ENCODE data around the gene SPATA13.
A peak's percentile ranks its signal among the peaks of the same experiment; 100 is the strongest.
"Not testable (repeated sequence)": the region's sequence is repeated elsewhere in the genome, so short reads cannot be mapped to it uniquely, and the experiment has no call there.

Gene SPATA13

DNA sequence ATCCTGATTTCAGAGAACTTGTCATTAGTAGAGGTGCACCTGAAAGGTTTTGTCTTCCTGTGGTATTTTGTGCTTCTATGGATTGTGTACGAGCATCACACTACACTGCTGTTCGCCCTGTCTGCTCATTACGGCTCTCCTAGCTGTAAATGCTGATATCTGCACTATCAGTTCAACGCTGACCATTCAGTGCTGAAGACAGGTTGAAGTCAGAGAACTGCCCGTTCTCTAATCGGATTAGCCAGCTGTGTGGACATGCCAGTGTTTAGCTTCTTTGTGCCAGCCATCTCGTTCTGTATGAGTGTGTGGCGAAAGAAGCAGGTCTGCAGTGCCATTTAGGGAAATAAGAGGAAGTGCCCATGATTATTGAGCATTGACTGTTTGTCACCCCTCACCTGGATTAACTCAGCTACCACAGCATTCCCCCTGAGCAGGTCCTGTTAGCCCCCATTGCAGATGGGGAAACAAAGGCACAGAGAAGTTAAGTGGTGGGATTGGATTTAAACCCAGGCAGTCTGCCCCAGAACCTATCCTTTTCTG lies 127.3 kb downstream of the SPATA13 start:
- DNase-seq: peak; percentile 32

DNA sequence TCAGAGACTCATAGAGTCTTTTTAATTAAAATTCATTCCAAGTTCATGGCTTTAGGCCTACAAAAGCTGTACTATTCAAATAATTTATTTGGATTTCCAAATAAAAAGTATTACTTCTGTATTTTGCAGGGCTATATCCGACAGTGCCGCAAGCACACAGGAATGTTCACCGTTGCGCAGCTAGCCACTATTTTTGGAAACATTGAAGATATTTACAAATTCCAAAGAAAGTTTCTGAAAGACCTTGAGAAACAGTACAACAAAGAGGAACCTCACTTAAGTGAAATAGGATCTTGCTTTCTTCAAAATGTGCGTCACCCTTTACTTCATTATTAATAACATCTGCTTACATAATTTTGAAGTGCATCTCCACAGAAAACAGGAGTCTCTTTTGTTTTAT lies 128.3 kb downstream of the SPATA13 start:
- DNase-seq: no peak

- peak; percentile 50 for DNase-seq
These were observed 129.9 kb downstream of the SPATA13 start for GRCh38 chr13:24290280-24290932.

DNA sequence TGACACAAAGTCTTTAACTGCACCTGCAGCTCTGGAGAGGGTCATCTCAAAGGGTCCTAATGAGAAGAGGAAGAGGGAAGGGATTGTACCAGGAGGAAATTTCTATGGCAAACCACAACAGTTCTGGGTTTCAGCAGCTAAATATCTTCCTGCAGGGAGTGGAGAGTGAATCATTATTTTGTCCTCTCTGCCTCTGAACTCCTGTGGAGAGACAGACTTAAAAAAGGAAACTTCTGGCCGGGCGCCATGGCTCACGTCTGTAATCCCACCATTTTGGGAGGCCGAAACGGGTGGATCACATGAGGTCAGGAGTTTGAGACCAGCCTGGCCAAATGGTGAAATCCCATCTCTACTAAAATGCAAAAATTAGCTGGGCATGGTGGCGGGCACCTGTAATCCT lies 132.0 kb downstream of the SPATA13 start:
- DNase-seq: no peak

GRCh38 chr13:24293746-24294145 lies 133.2 kb downstream of the SPATA13 start:
- peak; percentile 44 for DNase-seq

GRCh38 chr13:24299488-24300114 lies 139.1 kb downstream of the SPATA13 start:
- peak; percentile 46 for DNase-seq

- DNase-seq: peak; percentile 40
These were observed 140.9 kb downstream of the SPATA13 start for GRCh38 chr13:24301434-24301833.

GRCh38 chr13:24301911-24302310 lies 141.4 kb downstream of the SPATA13 start:
- no peak for DNase-seq

- DNase-seq: peak; percentile 49
These were observed 144.1 kb downstream of the SPATA13 start for GRCh38 chr13:24304620-24305019.

DNA sequence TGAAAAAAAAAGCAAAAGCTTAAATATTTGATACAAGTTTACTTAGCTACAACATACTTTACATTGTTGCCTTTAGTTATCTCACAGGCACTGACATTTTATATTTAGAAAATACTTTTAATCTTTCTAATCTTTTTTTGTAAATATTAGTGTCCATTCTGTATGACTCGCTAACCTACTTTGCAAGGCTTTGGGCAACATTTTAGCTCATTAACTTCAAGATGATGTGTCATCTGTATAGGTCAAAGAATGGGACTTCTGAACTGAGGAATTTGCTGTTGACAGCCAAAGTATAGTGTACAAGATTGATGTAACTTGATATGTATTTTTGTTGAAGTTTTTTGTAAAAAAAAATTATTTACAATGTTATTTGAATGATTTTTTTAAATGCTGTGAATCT lies 146.1 kb downstream of the SPATA13 start:
- DNase-seq: no peak

- DNase-seq: peak; percentile 54
These were observed 146.9 kb downstream of the SPATA13 start for GRCh38 chr13:24307211-24308067.

DNA sequence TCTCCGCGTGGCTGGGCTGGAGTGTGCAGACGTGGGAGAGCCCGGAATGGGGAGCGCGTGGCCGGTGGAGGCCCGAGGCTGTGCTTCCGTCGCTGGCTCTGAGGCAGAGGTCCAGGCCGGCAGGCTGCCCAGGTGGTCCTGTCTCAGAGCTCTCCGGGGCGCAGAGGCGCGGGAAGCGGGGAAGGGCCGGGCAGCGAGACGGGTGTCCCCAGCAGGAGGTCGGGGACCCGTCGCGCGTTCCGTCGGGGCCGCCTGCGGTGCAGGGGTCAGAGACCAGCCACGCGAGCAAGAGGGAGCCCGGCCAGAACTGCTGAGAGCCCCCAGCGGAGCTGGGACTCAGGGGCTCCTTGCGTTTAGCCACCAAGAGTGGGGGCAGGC lies 147.5 kb downstream of the SPATA13 start:
- peak; percentile 58 for DNase-seq

DNA sequence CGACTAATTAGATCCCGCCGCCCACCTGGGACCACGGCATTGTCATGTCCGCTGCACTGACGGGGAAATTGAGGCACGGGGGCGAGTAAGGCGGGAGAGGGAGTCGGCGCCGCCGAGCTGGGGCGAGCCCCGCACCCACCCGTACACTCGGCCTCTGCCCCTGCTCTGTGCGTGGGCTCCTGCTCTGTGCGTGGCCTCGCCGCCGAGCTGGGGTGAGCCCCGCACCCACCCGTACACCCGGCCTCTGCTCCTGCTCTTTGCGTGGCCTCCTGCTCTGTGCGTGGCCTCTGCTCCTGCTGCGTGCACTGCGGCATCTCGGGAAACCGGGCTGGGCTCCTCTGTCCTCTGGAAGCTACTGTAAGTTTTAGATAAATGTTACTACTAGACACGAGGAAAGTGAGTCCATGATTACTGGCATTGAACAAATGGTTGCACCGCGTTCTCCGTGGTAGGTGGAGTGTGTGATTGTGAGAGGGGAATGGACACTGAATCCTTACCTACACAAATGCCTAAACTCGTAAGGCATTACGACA lies 148.0 kb downstream of the SPATA13 start:
- no peak for DNase-seq

DNA sequence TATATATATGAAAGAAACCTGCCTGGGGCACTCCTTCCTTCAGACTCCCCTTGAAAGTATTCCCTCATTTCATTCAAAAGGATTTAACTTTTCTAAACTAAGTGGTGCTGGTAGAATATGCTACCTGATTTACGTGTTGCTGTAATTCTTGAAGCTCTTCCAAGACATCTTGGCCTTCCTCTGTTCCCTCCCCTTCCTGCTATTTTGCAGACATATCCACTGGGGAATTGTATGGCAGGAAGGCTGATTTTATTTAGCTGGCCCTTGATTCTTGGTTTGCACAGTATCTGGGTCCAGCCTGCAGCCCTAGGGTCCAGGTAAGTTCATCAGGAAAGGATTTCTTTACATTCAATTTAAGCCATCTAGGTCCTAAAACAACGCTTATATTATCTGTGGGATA lies 148.8 kb downstream of the SPATA13 start, which contains the start of gene C1QTNF9:
Gene C1QTNF9, plus strand, starts transcription at position 281 of the 400 bp plus-strand sequence. CDS start 6,424 bp downstream, outside the sequence.
- not testable (repeated sequence) for DNase-seq

DNA sequence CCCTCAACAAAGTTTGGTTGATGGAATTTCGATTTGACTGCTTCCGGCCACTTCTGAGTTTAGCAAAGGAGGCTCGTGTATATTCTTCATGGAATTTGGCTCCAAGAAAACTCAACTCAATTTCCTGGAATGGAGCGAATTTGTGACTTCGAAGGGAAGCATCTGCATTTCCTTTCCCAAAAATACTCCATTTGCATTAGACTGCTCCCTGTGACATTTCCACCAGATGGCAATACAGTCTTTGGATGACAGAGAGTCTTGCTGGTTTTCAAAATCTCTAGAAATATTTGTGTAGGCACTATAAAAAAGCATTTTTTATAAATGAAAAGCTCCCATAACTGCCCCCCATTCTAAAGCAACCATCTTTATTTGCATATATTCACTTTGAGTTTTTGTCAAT lies 152.9 kb downstream of the SPATA13 start:
- DNase-seq: no peak

DNA sequence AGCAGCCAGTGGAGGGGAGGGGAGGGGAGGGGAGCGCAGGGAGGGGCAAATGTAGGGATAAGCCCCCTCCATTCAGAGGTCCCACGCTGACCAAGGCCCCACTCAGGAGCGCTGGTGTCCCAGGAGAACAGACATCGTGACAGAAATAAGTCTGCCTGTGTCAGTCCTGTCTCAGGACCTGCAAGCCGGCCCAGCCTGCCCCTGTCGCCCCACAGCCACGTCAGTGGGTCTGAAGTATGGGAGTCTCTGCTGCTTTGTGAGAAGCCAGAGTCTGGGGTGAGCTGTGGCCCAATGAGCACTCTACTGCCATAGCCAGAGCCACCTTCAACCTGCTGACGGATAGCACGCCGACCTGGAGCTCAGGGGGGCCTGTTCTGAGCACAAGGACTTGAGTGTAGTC lies 157.3 kb downstream of the SPATA13 start:
- not testable (repeated sequence) for DNase-seq

GRCh38 chr13:24318878-24319277 lies 158.4 kb downstream of the SPATA13 start:
- not testable (repeated sequence) for DNase-seq

DNA sequence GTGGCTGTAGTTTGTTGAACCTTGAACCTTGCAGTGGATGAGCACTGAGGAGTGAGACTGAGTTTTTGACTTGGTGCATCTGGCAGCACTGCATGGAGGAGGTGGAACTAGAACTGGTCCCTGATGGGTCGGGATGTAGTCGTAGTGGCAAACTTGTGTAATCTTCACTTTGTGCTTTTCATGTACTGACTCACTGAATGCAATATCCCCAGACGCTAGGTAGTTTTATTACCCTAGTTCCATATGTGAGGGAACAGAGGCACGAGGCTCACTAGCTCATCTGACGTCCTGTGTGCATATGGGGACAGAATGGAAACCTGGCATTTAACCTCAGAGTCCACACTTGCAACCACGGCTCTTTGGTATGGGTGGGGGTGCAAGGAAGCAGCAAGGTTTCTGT lies 159.1 kb downstream of the SPATA13 start:
- not testable (repeated sequence) for DNase-seq

GRCh38 chr13:24321416-24321815 lies 160.9 kb downstream of the SPATA13 start:
- not testable (repeated sequence) for DNase-seq

GRCh38 chr13:24322470-24322869 lies 161.9 kb downstream of the SPATA13 start:
- not testable (repeated sequence) for DNase-seq

DNA sequence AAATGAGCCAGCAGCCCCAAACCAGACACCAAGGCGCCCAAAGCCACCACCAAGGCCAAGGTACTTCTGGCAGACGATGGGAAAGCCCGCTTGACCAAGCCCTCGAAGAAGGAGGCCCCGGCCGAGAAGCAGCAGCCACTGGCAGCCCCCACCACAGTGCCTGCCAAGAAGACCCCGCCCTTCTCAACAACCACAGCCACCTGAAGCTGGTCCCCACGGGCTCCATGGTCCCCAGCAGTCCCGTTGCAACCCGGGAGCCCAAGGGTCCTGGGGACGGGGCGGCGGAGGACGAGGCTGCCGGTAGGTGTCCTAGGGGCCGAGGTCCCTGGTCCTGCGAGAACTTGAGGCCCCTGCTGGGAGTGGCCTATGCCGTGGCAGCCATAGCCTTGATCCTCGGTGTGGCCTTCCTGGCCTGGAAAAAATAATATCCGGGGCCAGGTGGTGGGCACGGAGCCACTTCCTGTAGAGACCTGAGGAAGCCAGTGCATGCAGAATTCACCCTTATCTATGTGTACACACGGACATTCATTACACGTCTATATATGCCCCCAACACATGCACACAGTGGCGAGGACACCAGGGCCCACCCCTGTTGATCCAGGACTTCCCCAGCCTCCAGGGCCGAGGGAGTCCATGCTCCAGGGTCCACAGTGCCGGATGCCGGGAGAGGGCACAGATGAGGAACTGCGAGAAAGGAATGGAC lies 162.7 kb downstream of the SPATA13 start:
- DNase-seq: no peak

DNA sequence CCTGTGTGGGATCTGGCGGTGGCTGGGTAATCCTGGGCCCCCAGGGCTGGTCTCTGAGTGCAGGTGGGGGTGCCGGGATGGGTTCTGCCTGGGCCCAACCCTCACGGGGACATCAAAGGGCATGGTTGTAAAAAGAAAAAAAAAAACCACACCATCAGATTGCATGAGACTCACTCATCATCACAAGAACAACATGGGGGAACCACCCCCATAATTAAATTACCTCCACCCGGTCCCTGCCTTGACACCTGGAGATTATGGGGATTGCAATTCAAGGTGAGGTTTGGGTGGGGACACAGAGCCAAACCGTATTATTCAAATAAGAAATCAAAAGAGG lies 163.2 kb downstream of the SPATA13 start:
- no peak for DNase-seq

DNA sequence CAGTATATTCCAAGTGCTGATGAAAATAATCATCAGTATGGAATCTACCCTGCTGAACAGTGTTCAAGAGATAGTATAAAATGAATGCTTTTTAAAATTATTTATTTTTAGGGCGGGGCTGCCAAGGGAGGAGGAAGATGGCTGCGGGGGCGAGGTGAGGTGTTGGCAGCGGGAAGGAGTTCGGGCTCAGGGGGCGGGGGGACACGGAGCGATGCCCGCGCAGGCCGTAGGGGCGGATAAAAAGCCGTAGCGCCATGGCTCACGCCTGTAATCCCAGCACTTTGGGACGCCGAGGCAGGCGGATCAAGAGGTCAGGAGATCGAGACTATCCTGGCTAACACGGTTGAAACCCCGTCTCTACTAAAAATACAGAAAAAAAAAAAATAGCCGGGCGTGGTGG lies 167.1 kb downstream of the SPATA13 start:
- not testable (repeated sequence) for DNase-seq
